NB4 (cell line): ENCODE data around the gene PDGFA.
A peak's percentile ranks its signal among the peaks of the same experiment; 100 is the strongest.

ENCODE experiments used
- DNase-seq: peaks from one replicate; pipeline ENCODE4 v3.0.0; 2010; ENCODE audit warnings: low read depth
- H3K4me3 ChIP-seq: one replicate; pipeline ENCODE4 v1.5.1; 2011; ENCODE audit warnings: mild to moderate bottlenecking, low read depth, low read length, moderate library complexity
- CTCF ChIP-seq: IDR thresholded peaks from one replicate; pipeline ENCODE4 v1.5.1; 2012; ENCODE audit warnings: low read depth, low read length
- MAX ChIP-seq: IDR thresholded peaks from 2 replicates; pipeline ENCODE4 v1.6.1; 2011; ENCODE audit warnings: low read depth, low read length
- MYC ChIP-seq: IDR thresholded peaks from 2 replicates; pipeline ENCODE4 v1.6.1; 2011; ENCODE audit warnings: low read depth, low read length
- POLR2A ChIP-seq: IDR thresholded peaks from 2 replicates; pipeline ENCODE4 v1.6.1; 2011; ENCODE audit warnings: mild to moderate bottlenecking; ENCODE audit not compliant: insufficient read length; ENCODE audit errors: extremely low read depth

Gene PDGFA

GRCh38 chr7:452226-452751 is 67.4 kb downstream of the PDGFA start:
- no peak overlapping the region for H3K4me3 ChIP-seq
- no peak for DNase-seq
- no peak for TF ChIP-seq MYC
- TF ChIP-seq POLR2A = no peak

GRCh38 chr7:451255-452225 is 68.1 kb downstream of the PDGFA start:
- H3K4me3 ChIP-seq = no peak overlapping the region
- no peak for DNase-seq
- TF ChIP-seq MYC (no peak), CTCF (no peak), MAX (no peak), POLR2A (no peak)

- DNase-seq = no peak
- TF ChIP-seq POLR2A = no peak
- no peak for TF ChIP-seq CTCF
- no peak for TF ChIP-seq MAX
- TF ChIP-seq MYC = no peak
- H3K4me3 ChIP-seq = no peak overlapping the region
These were observed 68.9 kb downstream of the PDGFA start for GRCh38 chr7:450741-451140.

GRCh38 chr7:450036-450435 is 69.6 kb downstream of the PDGFA start:
- no peak overlapping the region for H3K4me3 ChIP-seq
- DNase-seq = no peak
- TF ChIP-seq POLR2A (no peak), CTCF (no peak), MAX (no peak), MYC (no peak)

- DNase-seq = no peak
- H3K4me3 ChIP-seq = no peak overlapping the region
- TF ChIP-seq CTCF = no peak
- TF ChIP-seq POLR2A = no peak
- no peak for TF ChIP-seq MYC
- TF ChIP-seq MAX = no peak
These were observed 70.2 kb downstream of the PDGFA start for GRCh38 chr7:449324-450019.

GRCh38 chr7:447523-447922 is 72.1 kb downstream of the PDGFA start:
- DNase-seq = peak; percentile 40
- TF ChIP-seq MYC = no peak
- no peak for TF ChIP-seq CTCF
- no peak for TF ChIP-seq POLR2A
- TF ChIP-seq MAX = no peak
- no peak overlapping the region for H3K4me3 ChIP-seq
